Measurements from ENCODE around the gene GPR152.

- TF ChIP-seq CTCF (IDR thresholded peaks at IDR 0.05) (no peak), POLR2A (IDR thresholded peaks at IDR 0.05) (no peak)
Observed at GRCh38 chr11:67465189-67465510, 12.6 kb upstream of the GPR152 start.
